Neural crest cell (in vitro differentiated cells): ENCODE results near the gene CDC20. TPM values are rescaled to one million over a fixed set of nuclear protein-coding genes. Genes with fewer than 3 reads are reported as not detected.

ENCODE experiments used
- DNase-seq: peaks from one replicate; pipeline ENCODE4 v3.0.0; 2021; ENCODE audit warnings: low read depth, mixed read lengths, low spot score
- H3K27ac Mint-ChIP-seq: one replicate; pipeline ENCODE4 v1.8.0; 2021; ENCODE audit warnings: mild to moderate bottlenecking, mixed read lengths; ENCODE audit not compliant: unreplicated experiment
- H3K27me3 Mint-ChIP-seq: 2 replicates; pipeline ENCODE4 v1.8.0; 2021; ENCODE audit warnings: low read depth, mild to moderate bottlenecking, mixed read lengths
- H3K36me3 Mint-ChIP-seq: 2 replicates; pipeline ENCODE4 v1.8.0; 2021; ENCODE audit warnings: low read depth, mild to moderate bottlenecking, mixed read lengths
- H3K4me1 Mint-ChIP-seq: 2 replicates; pipeline ENCODE4 v1.8.0; 2021; ENCODE audit warnings: mixed read lengths
- H3K4me3 Mint-ChIP-seq: one replicate; pipeline ENCODE4 v1.8.0; 2021; ENCODE audit warnings: mild to moderate bottlenecking, mixed read lengths
- H3K9me3 Mint-ChIP-seq: 2 replicates; pipeline ENCODE4 v1.8.0; 2021; ENCODE audit warnings: mixed read lengths
- CTCF ChIP-seq: fragments of 200-600 bp; sonication (generic); conservative IDR thresholded peaks from 2 replicates; pipeline ENCODE4 v1.5.0; 2021; ENCODE audit warnings: antibody characterized with exemption, mild to moderate bottlenecking
- microRNA-seq: library from miRNA; unstranded; fragments of <30 nt; microRNA quantifications from one replicate; pipeline ENCODE4, GENCODE V29; 2020
- total RNA-seq: library from RNA; stranded (reverse); gene quantifications from 2 replicates; pipeline ENCODE4 v1.2.1, GENCODE V29; 2021

The CDC20 gene
- total RNA-seq, 1 donor from 2014 or later, result 196 TPM

GRCh38 chr1:43405876-43406234 lies 47.1 kb downstream of the CDC20 start:
- H3K27ac Mint-ChIP-seq, result no peak overlapping the region
- H3K4me1 Mint-ChIP-seq, result no peaks in the 10 kb centered on the region
- no peak overlapping the region for H3K4me3 Mint-ChIP-seq
- TF ChIP-seq CTCF, result no peak
- H3K9me3 Mint-ChIP-seq, result no peaks in the 10 kb centered on the region
- H3K36me3 Mint-ChIP-seq, result peaks cover 16% of the 10 kb centered on the region
- H3K27me3 Mint-ChIP-seq, result no peaks in the 10 kb centered on the region
- DNase-seq, result no peak

- DNase-seq, result no peak
- no peaks in the 10 kb centered on the region for H3K4me1 Mint-ChIP-seq
- H3K27ac Mint-ChIP-seq, result no peak overlapping the region
- H3K27me3 Mint-ChIP-seq, result no peaks in the 10 kb centered on the region
- no peak for TF ChIP-seq CTCF
- H3K9me3 Mint-ChIP-seq, result no peaks in the 10 kb centered on the region
- H3K36me3 Mint-ChIP-seq, result peaks cover 19% of the 10 kb centered on the region
- H3K4me3 Mint-ChIP-seq, result no peak overlapping the region
Observed at GRCh38 chr1:43410571-43410970, 51.8 kb downstream of the CDC20 start.

Small RNA genes lying within 50 kb of the gene (microRNA-seq; reads per million reads assigned to microRNA genes)
- gene MIR6734, result 4.1 reads per million

Other genes starting within 250 kb of the CDC20 start
- 55.9 and 57.3 TPM in 2 replicates for gene EBNA1BP2, start 186.7 kb upstream of the CDC20 start, total RNA-seq
- gene CFAP57, start 186.7 kb upstream of the CDC20 start, total RNA-seq, result 0.77 and 0.86 TPM in 2 replicates
- 0.14 TPM in 1 of 2 replicates, not detected in the other for gene TMEM125, start 89.0 kb upstream of the CDC20 start, total RNA-seq
- not detected in 2 replicates for gene C1orf210, start 73.4 kb upstream of the CDC20 start, total RNA-seq
- 2.2 and 2.8 TPM in 2 replicates for gene TIE1, start 58.0 kb upstream of the CDC20 start, total RNA-seq
- gene MPL, start 21.2 kb upstream of the CDC20 start, total RNA-seq, result not detected in 2 replicates
- 30.8 and 31.8 TPM in 2 replicates for gene ELOVL1, start 9.0 kb downstream of the CDC20 start, total RNA-seq
- 30.8 and 33.9 TPM in 2 replicates for gene MED8, start 30.8 kb downstream of the CDC20 start, total RNA-seq
- 39.4 and 42.0 TPM in 2 replicates for gene SZT2, start 30.9 kb downstream of the CDC20 start, total RNA-seq
- 42.9 and 46.6 TPM in 2 replicates for gene HYI, start 95.0 kb downstream of the CDC20 start, total RNA-seq
- 119 and 125 TPM in 2 replicates for gene PTPRF, start 171.9 kb downstream of the CDC20 start, total RNA-seq